Activated CD8-positive, alpha-beta memory T cell treated with anti-CD3 and anti-CD28 coated beads for 1 hour (primary cell): ENCODE measurements around the gene CELF4.
"Not testable (repeated sequence)": the region's sequence is repeated elsewhere in the genome, so short reads cannot be mapped to it uniquely, and the experiment has no call there.

Experiments
- DNase-seq, 2 donors: peaks; one replicate each; pipeline ENCODE4 v3.0.0-alpha.2; 2020; ENCODE audit warnings: low read depth in 1 of 2; ENCODE audit errors: extremely low read depth in 1 of 2

Gene CELF4

GRCh38 chr18:37473195-37473840 is 92.3 kb downstream of the CELF4 start:
- no peak for DNase-seq

GRCh38 chr18:37471637-37472036 is 94.0 kb downstream of the CELF4 start:
- DNase-seq = no peak

GRCh38 chr18:37470986-37471385 is 94.6 kb downstream of the CELF4 start:
- no peak for DNase-seq

- no peak for DNase-seq
Observed at GRCh38 chr18:37467002-37467662, 98.5 kb downstream of the CELF4 start.

- no peak for DNase-seq
Observed at GRCh38 chr18:37465958-37466357, 99.6 kb downstream of the CELF4 start.

- no peak for DNase-seq
Observed at GRCh38 chr18:37464257-37464656, 101.3 kb downstream of the CELF4 start.

GRCh38 chr18:37461329-37461728 is 104.3 kb downstream of the CELF4 start:
- not testable (repeated sequence) for DNase-seq

- no peak for DNase-seq
Observed at GRCh38 chr18:37460604-37461003, 105.0 kb downstream of the CELF4 start.

- no peak for DNase-seq
Observed at GRCh38 chr18:37458697-37459096, 106.9 kb downstream of the CELF4 start.

GRCh38 chr18:37457753-37458152 is 107.8 kb downstream of the CELF4 start:
- no peak for DNase-seq

- no peak for DNase-seq
Observed at GRCh38 chr18:37457341-37457740, 108.3 kb downstream of the CELF4 start.

- no peak for DNase-seq
Observed at GRCh38 chr18:37456873-37457272, 108.7 kb downstream of the CELF4 start.

- DNase-seq = no peak
Observed at GRCh38 chr18:37456395-37456794, 109.2 kb downstream of the CELF4 start.

- no peak for DNase-seq
Observed at GRCh38 chr18:37453752-37454151, 111.8 kb downstream of the CELF4 start.

- DNase-seq = no peak
Observed at GRCh38 chr18:37452682-37453385, 112.8 kb downstream of the CELF4 start.

- DNase-seq = no peak
Observed at GRCh38 chr18:37452015-37452414, 113.6 kb downstream of the CELF4 start.

- no peak for DNase-seq
Observed at GRCh38 chr18:37451239-37451825, 114.3 kb downstream of the CELF4 start.

GRCh38 chr18:37450434-37451132 is 115.0 kb downstream of the CELF4 start:
- no peak for DNase-seq

GRCh38 chr18:37449618-37450017 is 116.0 kb downstream of the CELF4 start:
- DNase-seq = no peak

- no peak for DNase-seq
Observed at GRCh38 chr18:37448946-37449345, 116.7 kb downstream of the CELF4 start.
